Stomach smooth muscle (tissue), 2 donors: ENCODE measurements around the gene AAMP.
A peak's percentile ranks its signal among the peaks of the same experiment; 100 is the strongest.

Experiments used
- H3K27ac ChIP-seq: one replicate; pipeline ENCODE4 v1.7.0; 2013; ENCODE audit warnings: mild to moderate bottlenecking, low read length, inconsistent platforms
- H3K27me3 ChIP-seq, 2 donors: one replicate each; pipeline ENCODE4 v1.7.0; 2013; ENCODE audit warnings: low read length in 2 of 2; ENCODE audit not compliant: insufficient read depth in 2 of 2, control insufficient read depth in 1 of 2
- H3K36me3 ChIP-seq, 2 donors: one replicate each; pipeline ENCODE4 v1.7.0; 2013; ENCODE audit warnings: low read length in 2 of 2; ENCODE audit not compliant: control insufficient read depth in 2 of 2, insufficient read depth in 2 of 2
- H3K4me1 ChIP-seq: one replicate; pipeline ENCODE4 v1.7.0; 2013; ENCODE audit warnings: low read length; ENCODE audit not compliant: control insufficient read depth, insufficient read depth
- H3K4me3 ChIP-seq, 2 donors: one replicate each; pipeline ENCODE4 v1.7.0; 2013; ENCODE audit warnings: low read length in 2 of 2
- H3K9ac ChIP-seq, 2 donors: one replicate each; pipeline ENCODE4 v1.7.0; 2013; ENCODE audit warnings: low read length in 2 of 2, mild to moderate bottlenecking in 1 of 2
- H3K9me3 ChIP-seq, 2 donors: one replicate each; pipeline ENCODE4 v1.7.0; 2013; ENCODE audit warnings: low read length in 2 of 2; ENCODE audit not compliant: control insufficient read depth in 2 of 2
- donor health status: healthy.
- donor health status: Pancreatic carcinoma.

The AAMP gene

GRCh38 chr2:218234521-218234920, 35.4 kb downstream of the AAMP start:
- Histone ChIP-seq H3K9ac (no peak overlapping the region), H3K36me3 (peaks cover 46 to 51% of the 10 kb centered on the region in 2 donors), H3K9me3 (no peaks in the 10 kb centered on the region), H3K27me3 (no peaks in the 10 kb centered on the region), H3K4me3 (no peak overlapping the region), H3K4me1 (peaks cover 5% of the 10 kb centered on the region), H3K27ac (no peak overlapping the region)

- Histone ChIP-seq H3K4me1 (peaks cover 5% of the 10 kb centered on the region), H3K4me3 (no peak overlapping the region), H3K27ac (no peak overlapping the region), H3K9ac (no peak overlapping the region), H3K9me3 (no peaks in the 10 kb centered on the region), H3K27me3 (no peaks in the 10 kb centered on the region), H3K36me3 (peaks cover 41 to 46% of the 10 kb centered on the region in 2 donors)
Observed at GRCh38 chr2:218233543-218233942, 36.4 kb downstream of the AAMP start.

GRCh38 chr2:218230882-218231281, 39.1 kb downstream of the AAMP start:
- Histone ChIP-seq H3K4me3 (no peak overlapping the region), H3K9ac (no peak overlapping the region), H3K36me3 (peaks cover 43% of the 10 kb centered on the region in 2 donors), H3K9me3 (no peaks in the 10 kb centered on the region), H3K4me1 (peaks cover 5% of the 10 kb centered on the region), H3K27ac (no peak overlapping the region), H3K27me3 (no peaks in the 10 kb centered on the region)

- no peaks in the 10 kb centered on the region for H3K9me3 ChIP-seq
- no peak overlapping the region for H3K27ac ChIP-seq
- peaks cover 5% of the 10 kb centered on the region for H3K4me1 ChIP-seq
- H3K4me3 ChIP-seq = no peak overlapping the region
- H3K36me3 ChIP-seq = peaks cover 33 to 35% of the 10 kb centered on the region in 2 donors
- no peaks in the 10 kb centered on the region for H3K27me3 ChIP-seq
- no peak overlapping the region for H3K9ac ChIP-seq
Observed at GRCh38 chr2:218229851-218230250, 40.1 kb downstream of the AAMP start.

DNA sequence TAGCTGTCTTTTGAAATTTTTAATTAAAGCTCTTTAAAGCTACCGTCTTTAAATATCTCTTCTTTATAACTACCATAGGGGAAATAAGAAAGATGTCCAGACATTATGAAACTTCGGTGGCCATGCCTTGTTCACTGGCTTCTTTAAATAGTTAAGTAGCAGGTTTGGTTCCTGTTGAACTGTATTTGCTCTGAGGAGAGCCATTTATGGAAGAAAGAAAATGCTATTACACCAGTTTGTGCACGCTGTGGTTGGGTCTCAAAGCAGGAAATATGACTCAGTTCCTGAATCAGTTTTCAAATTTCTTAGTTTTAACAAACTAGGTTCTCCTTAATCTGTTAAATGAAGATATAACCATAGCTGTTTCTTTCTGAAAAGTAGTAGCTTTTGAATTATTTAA, 40.7 kb downstream of the AAMP start:
- H3K27me3 ChIP-seq = no peaks in the 10 kb centered on the region
- H3K9ac ChIP-seq = no peak overlapping the region
- peaks cover 5% of the 10 kb centered on the region for H3K4me1 ChIP-seq
- peaks cover 28 to 31% of the 10 kb centered on the region in 2 donors for H3K36me3 ChIP-seq
- no peaks in the 10 kb centered on the region for H3K9me3 ChIP-seq
- H3K4me3 ChIP-seq = no peak overlapping the region
- peak overlapping the region; percentile 13 for H3K27ac ChIP-seq

DNA sequence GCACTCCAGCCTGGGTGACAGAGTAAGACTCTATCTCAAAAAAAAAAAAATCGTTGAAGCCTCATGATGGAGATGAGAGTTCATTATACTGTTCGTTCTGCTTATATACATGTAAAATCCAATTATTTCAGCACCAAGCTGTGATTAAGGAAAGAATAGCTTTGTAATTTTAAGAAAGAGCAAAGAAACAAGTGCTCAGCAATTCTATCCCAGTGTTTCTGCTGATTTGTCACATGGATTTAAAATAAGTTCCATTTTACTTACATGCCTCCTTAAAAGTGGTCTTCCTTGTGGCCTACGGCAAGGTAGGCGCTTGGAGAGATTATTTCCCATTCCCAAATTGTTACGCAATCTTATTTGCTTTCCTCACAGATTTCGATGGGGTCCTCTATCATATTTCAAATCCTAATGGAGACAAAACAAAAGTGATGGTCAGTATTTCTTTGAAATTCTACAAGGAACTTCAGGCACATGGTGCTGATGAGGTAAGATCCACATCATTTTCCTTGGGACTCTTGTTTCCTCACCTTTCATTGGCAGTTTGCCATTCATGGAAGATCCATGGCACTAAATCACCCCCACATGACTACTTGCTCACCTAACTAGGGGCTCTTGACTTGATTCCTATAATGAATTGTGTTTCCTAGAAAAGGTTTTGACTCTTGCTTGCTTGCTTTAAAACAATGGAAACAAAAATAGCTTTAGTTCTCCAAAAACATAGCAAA, 41.4 kb downstream of the AAMP start:
- Histone ChIP-seq H3K4me1 (peaks cover 5% of the 10 kb centered on the region), H3K4me3 (no peak overlapping the region), H3K27ac (peak overlapping the region; percentile 13), H3K27me3 (no peaks in the 10 kb centered on the region), H3K36me3 (peaks cover 28 to 31% of the 10 kb centered on the region in 2 donors), H3K9ac (no peak overlapping the region), H3K9me3 (no peaks in the 10 kb centered on the region)

- no peaks in the 10 kb centered on the region for H3K27me3 ChIP-seq
- peaks cover 24 to 31% of the 10 kb centered on the region in 2 donors for H3K36me3 ChIP-seq
- H3K4me1 ChIP-seq = peaks cover 5% of the 10 kb centered on the region
- no peak overlapping the region for H3K9ac ChIP-seq
- H3K4me3 ChIP-seq = no peak overlapping the region
- no peak overlapping the region for H3K27ac ChIP-seq
- H3K9me3 ChIP-seq = no peaks in the 10 kb centered on the region
Observed at GRCh38 chr2:218226903-218227302, 43.0 kb downstream of the AAMP start.

DNA sequence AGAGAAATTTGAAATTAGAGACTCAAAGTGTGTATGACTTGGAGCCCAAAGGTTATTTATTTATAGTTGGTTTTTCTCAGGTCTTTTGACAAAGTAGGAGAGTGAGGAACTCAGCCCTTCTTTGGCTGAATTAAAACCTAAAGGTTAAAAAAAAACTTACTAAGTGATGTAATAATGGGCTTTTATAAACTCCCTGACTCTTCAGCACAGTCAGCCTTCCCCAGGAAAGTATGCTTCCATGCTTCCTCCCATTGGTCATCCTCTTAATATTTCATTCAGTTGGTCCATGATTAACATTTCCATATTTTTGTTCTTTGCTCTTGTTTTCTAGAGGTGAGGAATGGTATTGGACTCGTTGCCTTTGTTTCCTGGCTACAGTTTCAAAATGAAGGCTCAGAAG, 45.8 kb downstream of the AAMP start:
- Histone ChIP-seq H3K36me3 (peaks cover 11 to 17% of the 10 kb centered on the region in 2 donors), H3K4me3 (no peak overlapping the region), H3K27me3 (no peaks in the 10 kb centered on the region), H3K9me3 (no peaks in the 10 kb centered on the region), H3K9ac (no peak overlapping the region), H3K4me1 (peaks cover 16% of the 10 kb centered on the region), H3K27ac (no peak overlapping the region)

- H3K27ac ChIP-seq = no peak overlapping the region
Observed at GRCh38 chr2:218223046-218223445, 46.9 kb downstream of the AAMP start.

DNA sequence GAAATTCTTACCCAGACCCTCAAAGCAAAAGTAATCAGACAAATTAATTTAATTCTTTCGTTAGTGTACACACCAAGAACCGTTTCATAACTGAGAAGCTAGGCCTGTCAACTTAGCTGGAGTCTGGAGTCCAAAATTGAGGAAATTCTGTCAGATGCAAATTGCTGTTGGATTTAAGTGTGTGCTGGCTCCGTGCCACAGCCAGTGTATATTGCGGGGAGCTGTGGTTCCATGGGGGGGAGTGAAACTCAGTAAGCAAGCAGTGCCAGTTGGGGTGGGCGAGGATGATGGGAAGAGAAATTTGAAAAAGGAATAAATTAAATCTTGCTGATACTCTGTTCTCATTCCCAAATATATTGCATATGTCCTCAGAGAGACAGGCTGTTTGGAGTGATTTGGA, 48.9 kb downstream of the AAMP start:
- Histone ChIP-seq H3K4me1 (peaks cover 27% of the 10 kb centered on the region), H3K4me3 (no peak overlapping the region), H3K9ac (no peak overlapping the region), H3K27me3 (no peaks in the 10 kb centered on the region), H3K36me3 (peaks cover 0 to 5% of the 10 kb centered on the region in 2 donors), H3K27ac (no peak overlapping the region), H3K9me3 (no peaks in the 10 kb centered on the region)

More at GRCh38 chr2:218223046-218223445, 46.9 kb downstream of the AAMP start:
- peaks cover 16% of the 10 kb centered on the region for H3K4me1 ChIP-seq
- H3K9me3 ChIP-seq = no peaks in the 10 kb centered on the region
- peaks cover 6 to 9% of the 10 kb centered on the region in 2 donors for H3K36me3 ChIP-seq
- no peak overlapping the region for H3K9ac ChIP-seq
- no peak overlapping the region for H3K4me3 ChIP-seq
- H3K27me3 ChIP-seq = no peaks in the 10 kb centered on the region

DNA sequence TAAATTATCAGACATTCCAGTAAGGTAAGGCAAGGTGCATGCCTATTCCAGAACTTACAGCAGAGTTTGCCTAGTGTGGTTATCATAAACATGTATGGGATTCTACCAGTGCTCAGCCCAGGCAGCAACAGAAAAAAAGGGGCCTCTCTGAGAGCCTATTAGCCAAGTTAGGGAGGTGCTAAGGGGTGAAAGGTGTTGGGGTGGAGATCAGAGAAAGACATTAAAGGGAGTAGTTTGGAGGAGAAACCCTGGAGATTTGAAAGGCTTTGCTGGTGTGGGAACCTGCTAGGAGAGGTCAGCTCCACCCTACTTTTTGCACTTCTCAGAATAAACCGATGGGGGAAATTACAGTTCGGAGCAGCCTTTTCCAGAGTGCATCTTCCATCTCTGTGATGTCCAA, 50.0 kb downstream of the AAMP start:
- Histone ChIP-seq H3K4me1 (peaks cover 27% of the 10 kb centered on the region), H3K9ac (no peak overlapping the region), H3K27me3 (no peaks in the 10 kb centered on the region), H3K4me3 (peak overlapping the region in 1 of 2 donors; percentile 29), H3K27ac (no peak overlapping the region), H3K36me3 (peaks cover 0 to 3% of the 10 kb centered on the region in 2 donors), H3K9me3 (no peaks in the 10 kb centered on the region)
